Left lobe of liver (tissue), 2 donors: Measurements from ENCODE around the gene CD300C. TPM values are rescaled to one million over a fixed set of nuclear protein-coding genes. Genes with fewer than 3 reads are reported as not detected.
"Not testable (repeated sequence)": the region's sequence is repeated elsewhere in the genome, so short reads cannot be mapped to it uniquely, and the experiment has no call there.

ENCODE experiments used
- ATAC-seq: fragments of 200-7000 bp; cut with Tn5 transposase; one replicate; pipeline ENCODE4 v1.9.1; 2020; ENCODE audit warnings: mild to moderate bottlenecking, moderate library complexity
- DNase-seq: peaks from one replicate; pipeline ENCODE4 v3.0.0-alpha.2; 2020; ENCODE audit warnings: low spot score
- total RNA-seq: library from RNA; stranded (reverse); gene quantifications from one replicate; pipeline ENCODE4 v1.2.1, GENCODE V29; 2021
- donor health status: DM: no; HTN: no; CAD: no; lungs with moderate emphysema.
- donor health status: DM: no; HTN: yes; CAD: no.

CD300C gene
- total RNA-seq, 1 donor from 2014 or later = 0.50 TPM

GRCh38 chr17:74539281-74539820 is 6.6 kb downstream of the CD300C start:
- no peak for DNase-seq
- ATAC-seq = no peak

GRCh38 chr17:74536890-74537289 is 9.0 kb downstream of the CD300C start:
- DNase-seq = no peak
- ATAC-seq = no peak

- DNase-seq (peak; percentile 52), ATAC-seq (peak; percentile 56)
Measured at GRCh38 chr17:74532115-74532514, 13.8 kb downstream of the CD300C start.

GRCh38 chr17:74531231-74531761 is 14.6 kb downstream of the CD300C start, which contains the start of gene CD300LB:
Gene CD300LB (minus strand): TSS chr17:74531475. CDS start chr17:74531350, 125 bp downstream.
- ATAC-seq (no peak), DNase-seq (peak; percentile 42)

- DNase-seq (no peak), ATAC-seq (no peak)
Measured at GRCh38 chr17:74530831-74531150, 15.1 kb downstream of the CD300C start.

- DNase-seq (peak; percentile 29), ATAC-seq (no peak)
Measured at GRCh38 chr17:74529243-74529642, 16.7 kb downstream of the CD300C start.

GRCh38 chr17:74528491-74529199 is 17.3 kb downstream of the CD300C start:
- ATAC-seq (peak; percentile 29), DNase-seq (peak; percentile 44)

GRCh38 chr17:74527756-74528155 is 18.2 kb downstream of the CD300C start:
- peak; percentile 40 for DNase-seq
- no peak for ATAC-seq

- DNase-seq (no peak), ATAC-seq (no peak)
Measured at GRCh38 chr17:74527081-74527480, 18.8 kb downstream of the CD300C start.

- DNase-seq (peak; percentile 32), ATAC-seq (no peak)
Measured at GRCh38 chr17:74526681-74527080, 19.2 kb downstream of the CD300C start.

GRCh38 chr17:74525781-74526288 is 20.1 kb downstream of the CD300C start:
- ATAC-seq (no peak), DNase-seq (peak; percentile 35)

- no peak for ATAC-seq
- DNase-seq = peak; percentile 26
Measured at GRCh38 chr17:74525465-74525725, 20.5 kb downstream of the CD300C start.

GRCh38 chr17:74524653-74525464 is 21.1 kb downstream of the CD300C start:
- ATAC-seq = no peak
- DNase-seq = peak; percentile 37

- DNase-seq = peak; percentile 33
Measured at GRCh38 chr17:74523308-74523707, 22.6 kb downstream of the CD300C start.

GRCh38 chr17:74522381-74523105 is 23.4 kb downstream of the CD300C start:
- no peak for ATAC-seq
- DNase-seq = peak; percentile 43

More at GRCh38 chr17:74523308-74523707, 22.6 kb downstream of the CD300C start:
- no peak for ATAC-seq

- ATAC-seq = peak; percentile 31
- peak; percentile 47 for DNase-seq
Measured at GRCh38 chr17:74521701-74522201, 24.2 kb downstream of the CD300C start.

GRCh38 chr17:74520790-74521480 is 25.0 kb downstream of the CD300C start:
- ATAC-seq (peak; percentile 35), DNase-seq (peak; percentile 43)

- DNase-seq = peak; percentile 43
Measured at GRCh38 chr17:74520016-74520434, 25.9 kb downstream of the CD300C start.

GRCh38 chr17:74518413-74518981 is 27.4 kb downstream of the CD300C start:
- not testable (repeated sequence) for DNase-seq, ATAC-seq

More at GRCh38 chr17:74520016-74520434, 25.9 kb downstream of the CD300C start:
- ATAC-seq = peak; percentile 47
